GM19099 (cell line): ENCODE measurements around the gene NDUFS7.

Experiments
- POLR2A ChIP-seq: IDR thresholded peaks from 3 replicates; pipeline ENCODE4 v1.6.1; 2011; ENCODE audit warnings: low read depth; ENCODE audit not compliant: insufficient read length; ENCODE audit errors: extremely low read depth

The NDUFS7 gene

DNA sequence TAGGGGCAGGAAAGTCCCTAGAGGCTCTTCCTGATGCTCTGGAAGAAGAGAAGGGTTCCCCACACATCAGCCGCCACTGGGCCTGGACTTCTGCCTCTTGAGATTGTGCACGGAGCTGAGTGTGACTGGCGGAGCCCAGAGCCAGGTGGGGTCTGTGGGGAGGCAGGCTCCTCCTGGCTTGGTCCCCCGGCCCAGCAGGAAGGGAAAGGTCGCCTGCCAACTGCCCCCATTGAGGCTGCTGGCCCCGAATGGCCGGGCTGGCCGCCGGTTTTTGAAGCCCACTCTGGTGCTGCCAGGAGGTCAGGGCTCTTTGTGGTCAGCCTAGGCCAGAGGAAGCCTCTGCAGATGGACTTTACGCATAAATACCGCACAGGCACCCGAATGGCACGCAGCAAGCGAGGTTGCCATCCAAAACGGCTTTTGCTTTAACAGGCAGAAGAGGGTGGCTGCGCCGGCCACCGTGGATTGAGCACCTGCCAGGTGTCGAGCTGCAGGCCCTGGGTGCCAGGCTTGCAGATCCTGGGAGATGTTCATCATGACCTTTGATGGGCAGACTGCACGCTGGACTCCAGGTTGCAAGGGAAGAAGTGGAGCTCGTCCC is 28.7 kb downstream of the NDUFS7 start:
- no peak for TF ChIP-seq POLR2A

DNA sequence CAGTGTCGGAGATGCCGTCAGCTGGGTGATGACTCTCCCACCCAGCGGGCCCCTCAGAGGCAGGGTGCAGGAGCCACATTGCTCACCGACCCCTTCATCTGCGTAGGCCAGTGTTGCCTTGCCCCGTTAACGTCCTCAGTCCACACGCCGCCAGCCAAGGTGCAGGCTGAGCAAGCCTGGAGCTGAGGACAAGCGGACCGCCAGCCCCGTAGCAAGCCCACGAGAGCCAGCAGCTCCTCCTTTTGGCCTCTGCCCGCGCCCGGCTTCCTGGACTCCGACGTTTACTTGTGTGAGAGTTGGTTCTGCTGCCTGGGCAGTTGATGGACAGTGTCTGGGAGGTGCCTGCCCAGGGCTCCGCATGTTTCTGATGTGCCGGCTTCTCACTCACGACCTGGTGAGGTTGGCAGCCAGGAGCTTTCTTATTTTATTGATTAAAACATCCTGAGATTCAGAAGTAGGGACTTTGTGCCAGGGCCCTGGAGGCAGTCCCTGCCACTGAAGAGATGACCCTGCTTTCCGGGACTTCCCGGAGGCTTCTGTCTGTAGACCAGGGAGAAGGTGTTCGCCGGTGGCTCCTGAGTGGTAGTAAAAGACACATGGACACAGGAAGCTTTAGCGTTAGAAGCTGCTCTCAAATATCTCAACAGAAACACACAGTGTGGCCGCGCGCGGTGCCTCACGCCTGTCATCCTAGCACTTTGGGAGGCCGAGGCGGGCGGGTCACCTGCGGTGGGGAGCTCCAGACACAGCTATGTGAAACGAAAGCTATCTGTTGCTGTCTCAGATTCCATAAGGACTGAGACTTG is 29.5 kb downstream of the NDUFS7 start:
- no peak for TF ChIP-seq POLR2A

- TF ChIP-seq POLR2A = no peak
Measured at GRCh38 chr19:1416014-1416841, 32.5 kb downstream of the NDUFS7 start.

DNA sequence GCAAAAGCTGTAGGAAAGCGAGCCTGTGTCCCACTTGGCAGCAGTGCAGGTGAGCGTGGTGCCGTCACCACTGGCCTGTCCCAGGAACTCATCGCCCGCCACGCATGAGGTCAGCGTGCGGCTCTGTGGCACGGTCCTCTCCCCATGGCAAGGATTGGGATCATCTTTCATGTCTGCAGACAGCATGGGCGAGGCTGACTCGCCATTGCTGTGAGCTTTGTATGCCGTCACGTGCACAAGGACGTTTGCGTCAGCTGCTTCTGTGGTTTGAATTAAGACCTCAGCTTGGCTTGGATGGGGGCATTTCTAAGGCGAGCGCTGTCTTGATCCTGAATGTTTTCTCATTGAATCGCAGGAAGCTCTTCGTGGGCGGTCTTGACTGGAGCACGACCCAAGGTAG is 33.4 kb downstream of the NDUFS7 start:
- no peak for TF ChIP-seq POLR2A

DNA sequence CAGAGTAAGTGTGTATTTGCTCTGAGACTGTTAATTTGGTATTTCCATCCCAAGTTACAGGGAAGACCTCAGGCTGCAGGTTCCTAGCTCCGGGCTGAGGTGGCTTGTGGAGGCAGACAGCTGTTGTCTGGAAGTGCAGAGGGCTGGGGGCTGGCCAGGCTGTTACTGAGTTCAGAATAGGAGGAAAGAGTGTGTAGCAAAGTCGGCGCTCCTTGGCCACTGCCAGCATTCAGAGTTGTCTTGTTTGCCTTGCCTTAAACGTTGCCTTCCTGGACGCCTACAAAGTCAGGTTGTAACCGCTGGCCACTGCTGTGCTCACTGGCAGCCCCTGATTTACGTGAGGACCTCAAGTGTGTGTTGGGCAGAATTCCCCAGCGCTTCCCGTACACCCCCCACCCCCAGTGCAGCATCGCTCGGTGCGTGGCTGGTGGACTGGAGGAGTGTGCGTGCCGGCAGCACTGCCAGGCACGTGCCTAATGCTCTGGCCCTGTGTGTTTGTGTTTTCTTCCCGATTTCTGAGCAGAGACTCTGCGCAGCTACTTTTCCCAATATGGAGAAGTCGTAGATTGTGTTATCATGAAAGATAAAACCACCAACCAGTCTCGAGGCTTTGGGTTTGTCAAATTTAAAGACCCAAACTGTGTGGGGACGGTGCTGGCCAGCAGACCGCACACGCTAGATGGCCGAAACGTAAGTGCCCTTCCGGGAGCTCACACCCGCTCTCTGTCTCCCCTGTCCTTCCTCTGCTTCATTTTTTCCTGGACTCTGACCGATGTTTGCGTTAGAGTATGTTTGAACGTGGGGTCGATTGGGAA is 34.2 kb downstream of the NDUFS7 start:
- TF ChIP-seq POLR2A = no peak

- no peak for TF ChIP-seq POLR2A
Measured at GRCh38 chr19:1418496-1418775, 34.7 kb downstream of the NDUFS7 start.

DNA sequence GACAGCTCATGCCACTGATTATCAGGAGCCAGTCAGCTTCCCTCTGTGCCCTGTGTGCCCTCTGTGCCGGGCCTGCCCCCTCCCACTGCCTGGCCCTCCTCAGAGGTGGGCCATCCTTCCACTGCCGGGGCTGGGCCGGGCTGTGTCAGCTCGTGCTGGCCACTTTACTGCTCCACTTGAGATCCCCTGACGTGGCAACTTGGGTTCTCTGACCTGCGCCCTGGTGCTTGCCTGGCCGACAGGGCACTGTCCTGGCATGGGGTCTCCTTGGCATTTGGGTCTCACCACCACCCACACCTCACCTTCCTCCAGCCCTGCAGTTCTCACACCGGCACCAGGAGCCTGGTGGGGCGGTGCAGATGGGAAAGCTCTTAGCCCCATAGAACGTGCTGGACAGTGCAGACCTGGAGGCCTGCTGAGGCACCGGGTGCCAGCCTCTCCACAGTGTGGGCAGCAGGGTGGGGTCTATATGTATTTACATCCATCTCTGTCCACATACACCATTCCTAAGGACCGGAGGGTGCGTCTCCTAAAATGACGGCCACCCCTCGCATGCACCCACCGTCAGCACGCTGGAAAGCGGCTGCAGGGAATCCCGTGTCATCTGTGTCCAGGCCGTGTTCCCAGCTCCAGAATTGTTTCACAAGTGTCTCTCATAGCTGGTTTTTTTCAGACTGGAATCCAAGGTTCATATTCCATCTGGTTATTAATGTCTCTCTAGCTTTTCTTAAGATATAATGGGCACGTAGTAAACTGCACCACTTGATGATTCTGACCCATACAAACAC is 35.4 kb downstream of the NDUFS7 start:
- TF ChIP-seq POLR2A = no peak

DNA sequence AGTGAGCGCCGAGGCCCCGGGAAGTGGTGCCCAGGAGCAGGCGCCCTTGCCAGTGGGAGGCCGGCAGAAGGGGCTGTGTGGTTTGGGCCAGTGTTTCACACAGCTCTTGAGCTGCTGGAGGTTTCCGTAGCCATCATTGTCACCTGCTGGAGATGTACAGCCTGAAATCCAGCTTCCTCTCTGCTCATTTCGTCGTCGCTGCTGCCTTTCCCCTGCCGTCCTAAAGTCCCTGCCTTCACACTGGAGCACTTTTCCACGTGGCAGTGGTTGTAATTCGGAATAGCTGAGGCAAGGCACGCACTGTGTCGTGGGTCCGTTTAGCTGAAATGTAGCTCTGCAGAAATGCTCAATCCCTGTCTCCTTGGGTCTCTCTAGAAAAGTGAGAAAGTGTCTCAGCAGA is 36.9 kb downstream of the NDUFS7 start:
- TF ChIP-seq POLR2A = no peak

DNA sequence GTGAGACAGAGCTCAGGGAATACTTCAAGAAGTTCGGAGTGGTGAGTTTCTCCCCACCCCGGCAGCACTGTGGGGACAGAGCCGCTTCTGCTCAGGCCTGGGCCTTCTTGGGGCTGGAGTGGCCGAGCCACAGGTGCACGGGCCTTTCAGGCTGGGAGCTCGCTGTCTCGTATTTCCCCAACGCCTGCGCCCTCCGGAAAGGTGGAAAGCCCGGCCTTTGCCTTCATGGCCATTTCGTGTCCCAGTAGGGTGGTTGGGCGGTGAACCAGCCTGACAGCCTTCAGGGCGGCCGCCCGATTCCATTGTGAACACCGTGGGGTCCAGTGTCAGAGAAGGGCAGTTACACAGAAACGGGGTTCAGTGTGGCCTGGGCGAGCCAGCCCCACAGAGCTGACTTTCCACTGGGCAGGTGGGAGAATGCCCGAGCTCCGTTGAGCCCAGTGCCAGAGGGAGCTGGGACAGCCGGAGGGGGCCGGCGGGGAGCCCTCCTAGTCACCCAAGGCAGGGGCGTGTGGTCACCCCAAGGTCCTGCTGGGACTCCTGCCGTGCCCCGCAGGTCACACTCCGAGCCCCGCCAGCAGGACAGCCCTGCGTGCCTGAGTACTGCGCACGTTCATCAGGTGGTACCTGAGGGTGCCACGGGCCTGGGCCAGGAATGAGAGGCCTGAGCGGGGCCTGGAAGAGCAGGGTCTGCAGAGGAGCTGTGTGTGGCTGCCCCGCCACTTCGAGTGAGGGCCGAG is 37.7 kb downstream of the NDUFS7 start:
- TF ChIP-seq POLR2A = no peak

DNA sequence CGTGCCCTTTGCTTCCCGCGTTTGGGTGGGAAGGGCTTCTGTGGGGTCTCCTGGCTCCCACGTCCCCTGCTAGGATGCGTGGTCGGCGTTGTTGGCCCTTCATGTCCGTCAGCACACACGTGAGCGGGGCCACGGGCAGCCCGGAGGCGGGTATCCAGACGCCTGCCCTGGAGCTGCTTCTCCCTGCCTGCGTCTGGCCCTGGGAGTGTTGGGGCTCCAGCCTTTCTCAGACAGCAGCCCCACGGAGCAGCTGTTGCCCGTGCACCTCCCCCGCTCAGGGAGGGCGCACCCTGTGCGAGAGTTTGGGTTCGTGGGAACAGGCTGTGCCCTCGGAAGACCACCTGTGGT is 38.2 kb downstream of the NDUFS7 start:
- no peak for TF ChIP-seq POLR2A

DNA sequence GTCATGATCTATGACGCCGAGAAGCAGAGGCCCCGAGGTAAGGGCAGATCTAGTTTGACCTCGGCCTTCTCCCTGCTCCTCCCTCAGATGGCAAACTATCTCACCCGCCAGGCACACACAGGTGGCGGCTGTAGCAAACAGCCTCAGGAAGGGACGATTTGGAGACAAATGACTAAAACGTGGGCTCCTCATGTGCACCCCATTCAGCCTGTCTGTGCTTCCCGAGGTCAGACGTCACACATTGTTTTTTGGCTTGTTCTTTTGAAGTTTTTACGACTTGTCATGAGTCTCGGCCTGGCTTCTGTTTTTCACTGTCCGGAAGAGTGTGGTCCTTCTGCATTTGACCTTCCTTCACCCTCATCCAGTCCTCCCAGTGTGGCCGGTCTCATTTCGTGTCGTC is 38.7 kb downstream of the NDUFS7 start:
- no peak for TF ChIP-seq POLR2A

DNA sequence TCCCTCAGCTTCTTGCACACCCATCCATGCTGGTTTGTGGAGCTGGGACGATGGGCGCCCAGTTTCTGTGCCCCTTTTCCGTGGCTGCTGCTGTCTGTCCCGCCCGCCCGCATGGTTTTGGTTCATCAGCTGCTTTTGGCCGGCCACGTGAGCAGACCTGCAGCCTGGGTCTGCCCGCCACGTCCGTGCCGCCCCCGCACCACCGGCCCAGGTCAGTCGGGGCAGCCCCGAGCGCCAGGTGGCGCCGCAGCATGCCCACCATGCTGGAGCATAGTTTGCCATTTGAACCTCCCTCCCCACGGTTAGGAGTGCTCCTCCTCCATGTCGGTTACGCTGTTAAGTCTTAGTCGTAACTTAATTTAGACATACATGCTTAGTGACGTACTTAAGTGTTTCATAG is 39.2 kb downstream of the NDUFS7 start:
- no peak for TF ChIP-seq POLR2A

DNA sequence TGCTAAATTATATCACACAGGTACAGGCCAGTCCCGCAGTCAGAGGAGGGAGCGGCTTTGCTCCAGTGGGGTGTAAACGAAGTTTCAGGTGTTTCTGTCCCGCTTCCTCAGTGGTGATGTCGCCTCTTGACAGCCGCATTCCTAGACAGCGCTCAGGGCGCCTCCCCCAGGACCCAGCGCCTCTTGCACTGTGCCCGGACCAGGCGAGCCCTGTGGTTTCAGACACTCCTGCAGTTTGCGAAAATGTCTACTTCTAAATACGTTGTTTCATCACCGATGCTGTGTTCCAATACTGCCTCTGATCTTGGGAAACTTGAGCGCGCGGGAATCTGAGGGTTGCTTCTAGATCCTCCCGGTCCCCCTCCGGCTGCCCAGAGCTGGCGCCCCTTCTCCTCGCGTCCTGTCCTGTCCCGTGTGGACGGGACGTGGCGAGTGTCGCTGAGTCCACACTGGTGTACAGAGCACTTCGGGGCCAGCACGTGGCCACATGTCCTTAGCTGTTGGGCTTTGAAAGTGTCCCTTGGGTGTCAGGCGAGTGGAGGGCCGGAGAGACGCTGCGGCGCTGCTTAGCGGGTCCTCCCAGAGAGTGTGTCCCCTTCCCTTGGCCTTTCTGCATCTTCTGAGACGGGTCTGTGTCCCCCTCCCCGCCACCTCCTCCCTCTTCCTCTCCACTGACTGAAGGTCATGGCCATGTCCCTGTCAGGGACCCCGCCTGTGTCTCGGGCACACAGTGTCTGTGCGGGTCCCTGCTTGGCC is 39.9 kb downstream of the NDUFS7 start:
- TF ChIP-seq POLR2A = no peak
